Spinal cord (tissue), 10 donors: ENCODE results near the gene CCDC122. TPM values are rescaled to one million over a fixed set of nuclear protein-coding genes. Genes with fewer than 3 reads are reported as not detected.
"Not testable (repeated sequence)": the region's sequence is repeated elsewhere in the genome, so short reads cannot be mapped to it uniquely, and the experiment has no call there.

ENCODE experiments used
- DNase-seq, 6 donors: peaks; one replicate each; pipeline versions ENCODE4 v3.0.0 to v3.0.0-alpha.2; 2013 to 2015; ENCODE audit warnings: low spot score in 6 of 6, low read depth in 4 of 6
- H3K27ac ChIP-seq: one replicate; pipeline ENCODE4 v1.5.1; 2013; ENCODE audit warnings: low read depth, low read length, control low read depth
- H3K27me3 ChIP-seq: one replicate; pipeline ENCODE4 v1.6.1; 2013; ENCODE audit warnings: low read length; ENCODE audit not compliant: control insufficient read depth, insufficient read depth
- H3K36me3 ChIP-seq: one replicate; pipeline ENCODE4 v1.6.1; 2013; ENCODE audit warnings: low read length; ENCODE audit not compliant: control insufficient read depth, insufficient read depth
- H3K4me1 ChIP-seq: one replicate; pipeline ENCODE4 v1.6.1; 2013; ENCODE audit warnings: low read length; ENCODE audit not compliant: control insufficient read depth, insufficient read depth
- H3K4me3 ChIP-seq: one replicate; pipeline ENCODE4 v1.5.1; 2013; ENCODE audit warnings: low read depth, low read length, control low read depth
- H3K9me3 ChIP-seq: one replicate; pipeline ENCODE4 v1.6.1; 2013; ENCODE audit warnings: low read length; ENCODE audit not compliant: control insufficient read depth, insufficient read depth
- WGBS: methylation state at CpG from one replicate; pipeline ENCODE4 v1.1.5; 2013; ENCODE audit warnings: missing lambda C conversion rate; ENCODE audit not compliant: insufficient coverage; 5-methylcytosine and 5-hydroxymethylcytosine counted together
- polyA plus RNA-seq, 2 donors: library from polyadenylated mRNA; unstranded; fragments of 120-200 nt; gene quantifications; one replicate each; pipeline ENCODE4 v1.2.1, GENCODE V29; 2013; ENCODE audit not compliant: insufficient read length in 2 of 2
- total RNA-seq, 2 donors: library from RNA; depleted of rRNA in 1 of 2; stranded (reverse); fragments of 120-200 nt in 1 of 2; fragments of >200 nt in 1 of 2; gene quantifications; one replicate each; pipeline versions ENCODE4 v1.2.3 to v1.2.4, GENCODE V29; 2013 to 2014
- donor health status: healthy.

CCDC122 gene
- total and polyA plus RNA-seq, 4 donors, result 4.7 to 7.5 (median 6.3) TPM

DNA sequence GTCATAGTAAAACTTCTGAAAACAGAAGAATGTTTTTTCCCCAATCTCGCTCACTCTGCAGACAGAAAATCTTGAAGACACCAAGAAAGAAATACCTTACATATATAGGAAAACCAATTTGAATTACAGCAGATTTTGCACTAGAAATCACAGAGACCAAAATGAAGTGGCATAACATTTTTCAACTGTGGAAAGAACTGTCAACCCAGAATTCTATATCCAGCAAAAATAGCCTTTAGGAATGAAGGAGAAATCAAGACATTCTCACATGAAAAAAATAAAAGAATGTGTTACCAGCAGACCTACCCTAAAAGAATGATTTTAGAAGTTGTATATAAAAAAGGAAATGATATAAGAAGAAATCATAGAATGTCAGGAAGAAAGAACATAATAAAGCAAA, 28.7 kb downstream of the CCDC122 start:
- Histone ChIP-seq H3K4me3 (no peak overlapping the region), H3K27ac (no peak overlapping the region), H3K27me3 (no peaks in the 10 kb centered on the region), H3K4me1 (no peaks in the 10 kb centered on the region), H3K36me3 (no peaks in the 10 kb centered on the region), H3K9me3 (peaks cover 12% of the 10 kb centered on the region)
- WGBS, result no CpG with 5 or more reads among the region's 1 CpG
- peak in 1 of 6 donors; percentile 3 for DNase-seq

DNA sequence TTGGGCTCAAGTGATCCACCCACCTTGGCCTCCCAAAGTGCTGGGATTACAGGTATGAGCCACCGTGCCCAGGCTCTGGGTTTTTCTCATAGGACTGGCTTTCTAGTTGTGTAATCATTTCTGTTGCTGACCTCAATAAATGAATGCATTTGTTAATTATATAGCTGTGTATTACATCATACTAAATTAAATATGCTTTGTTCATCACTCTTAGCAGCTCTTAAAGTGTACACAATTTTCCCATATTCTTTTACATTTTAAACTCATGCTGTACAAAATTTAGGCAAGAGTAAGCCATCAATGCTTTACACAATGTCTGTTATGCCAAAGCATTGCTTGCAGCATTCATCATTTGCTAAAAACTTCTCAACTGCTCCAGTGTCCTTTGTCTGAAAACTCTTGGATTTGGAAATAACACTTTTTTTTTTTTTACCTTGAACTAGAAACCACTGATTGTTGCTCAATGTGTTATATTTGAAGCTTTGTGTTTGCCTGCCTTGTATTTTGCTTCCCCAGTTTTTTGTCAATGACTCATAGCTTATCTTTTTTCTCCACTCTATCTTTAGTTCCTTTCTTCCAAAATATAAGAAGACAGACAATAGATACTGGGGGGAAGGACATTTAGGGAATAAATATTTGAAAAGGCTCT, 31.4 kb downstream of the CCDC122 start:
- H3K4me3 ChIP-seq, result no peak overlapping the region
- H3K27ac ChIP-seq, result no peak overlapping the region
- WGBS, result no CpG with 5 or more reads among the region's 1 CpG
- peaks cover 11% of the 10 kb centered on the region for H3K9me3 ChIP-seq
- H3K36me3 ChIP-seq, result no peaks in the 10 kb centered on the region
- H3K27me3 ChIP-seq, result no peaks in the 10 kb centered on the region
- H3K4me1 ChIP-seq, result no peaks in the 10 kb centered on the region
- no peak for DNase-seq

DNA sequence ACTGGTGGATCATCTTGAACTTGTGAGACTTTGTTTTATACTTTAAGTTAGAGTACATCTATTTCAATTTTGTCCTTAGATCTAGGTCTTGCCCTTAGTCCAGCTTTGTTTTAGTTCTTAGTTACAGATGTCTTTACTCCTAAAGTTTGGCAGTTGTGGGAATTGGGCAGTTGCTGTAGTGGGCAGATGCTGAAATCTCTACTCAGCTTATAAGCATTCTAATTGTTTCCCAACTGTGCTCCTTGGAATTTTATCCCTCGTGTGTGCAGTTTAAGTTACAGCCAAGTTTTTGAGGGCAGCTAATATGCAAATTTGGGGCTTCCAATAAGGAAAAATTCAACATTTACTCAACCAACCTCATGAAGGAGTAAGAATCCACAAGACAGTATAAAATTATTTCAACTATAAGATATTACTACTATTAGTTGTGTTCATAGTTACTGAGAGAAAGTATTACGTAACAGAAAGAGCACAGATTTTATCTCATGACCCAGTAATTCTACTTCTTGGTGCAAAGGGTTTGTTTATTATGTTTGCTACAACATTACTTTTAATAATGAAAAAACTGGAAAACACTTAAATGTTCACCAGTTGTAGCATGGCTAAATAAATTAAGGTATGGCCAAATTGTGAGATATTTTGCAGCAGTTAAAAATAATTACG, 32.9 kb downstream of the CCDC122 start:
- Histone ChIP-seq H3K27ac (no peak overlapping the region), H3K27me3 (no peaks in the 10 kb centered on the region), H3K9me3 (peaks cover 8% of the 10 kb centered on the region), H3K4me3 (no peak overlapping the region), H3K36me3 (no peaks in the 10 kb centered on the region), H3K4me1 (no peaks in the 10 kb centered on the region)
- no peak for DNase-seq
- no CpG with 5 or more reads among the region's 3 CpGs for WGBS

DNA sequence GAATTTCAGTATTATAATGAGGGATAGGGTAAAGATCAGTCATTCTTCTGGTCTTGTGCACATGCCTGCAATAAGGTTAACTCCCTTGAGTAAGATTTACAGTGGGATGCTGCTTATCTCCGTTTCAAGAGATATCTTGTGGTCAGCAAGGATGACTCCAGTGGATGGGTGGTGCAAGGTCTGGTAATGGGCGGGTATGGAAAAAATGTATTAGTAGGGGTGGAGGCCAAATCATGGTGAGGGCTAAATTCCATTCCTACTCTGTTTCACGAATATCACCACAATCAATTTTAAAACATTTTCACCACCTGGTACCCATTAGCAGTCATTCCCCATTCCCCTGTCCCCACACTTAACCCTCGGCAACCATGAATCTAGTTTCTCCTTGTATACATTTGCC, 40.6 kb downstream of the CCDC122 start:
- H3K27me3 ChIP-seq, result no peaks in the 10 kb centered on the region
- no peaks in the 10 kb centered on the region for H3K36me3 ChIP-seq
- no peaks in the 10 kb centered on the region for H3K9me3 ChIP-seq
- H3K4me3 ChIP-seq, result no peak overlapping the region
- no peaks in the 10 kb centered on the region for H3K4me1 ChIP-seq
- no peak overlapping the region for H3K27ac ChIP-seq
- WGBS, result 83% methylated on average over 1 of the region's 4 CpGs
- DNase-seq, result no peak

DNA sequence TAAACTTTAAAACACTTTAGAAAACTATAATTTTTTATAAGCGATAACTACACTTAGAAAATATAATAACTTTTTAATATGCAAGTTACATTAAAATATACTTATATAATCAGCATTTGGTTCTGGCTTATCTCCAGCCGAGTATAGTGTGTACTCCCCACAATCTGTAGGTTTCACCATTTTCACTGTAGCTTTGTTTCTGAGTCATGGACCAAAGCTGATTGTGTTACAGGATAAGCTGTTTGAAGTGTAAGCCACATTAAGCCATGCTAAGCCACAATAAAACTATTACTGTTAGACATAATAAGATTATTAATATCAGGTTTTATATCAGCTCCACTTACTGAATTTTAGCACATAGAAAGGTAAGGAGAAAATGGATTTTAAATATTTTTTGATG, 43.8 kb downstream of the CCDC122 start:
- H3K4me3 ChIP-seq, result no peak overlapping the region
- H3K9me3 ChIP-seq, result no peaks in the 10 kb centered on the region
- no peak overlapping the region for H3K27ac ChIP-seq
- no peak for DNase-seq
- no CpG with 5 or more reads among the region's 2 CpGs for WGBS
- H3K36me3 ChIP-seq, result no peaks in the 10 kb centered on the region
- H3K27me3 ChIP-seq, result no peaks in the 10 kb centered on the region
- H3K4me1 ChIP-seq, result no peaks in the 10 kb centered on the region

DNA sequence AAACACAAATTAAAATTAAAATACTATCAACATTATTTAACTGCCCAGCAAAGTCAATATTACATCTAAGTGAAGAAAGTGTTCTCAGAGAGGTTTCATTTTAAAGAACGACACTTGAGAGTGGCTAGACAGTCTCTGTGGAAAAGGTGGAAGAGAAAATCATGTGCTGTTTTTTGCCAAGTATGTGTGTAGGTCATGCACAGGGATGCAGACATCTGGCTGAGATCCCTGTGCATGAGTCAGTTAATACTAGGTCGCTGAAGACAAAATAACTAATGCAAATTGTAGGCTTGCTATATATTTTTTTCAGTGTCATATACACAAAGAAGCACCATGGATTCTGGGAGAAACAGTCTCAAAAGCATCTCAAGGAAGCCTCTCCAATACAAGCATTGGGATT, 48.5 kb downstream of the CCDC122 start:
- 86% methylated on average over 1 of the region's 2 CpGs for WGBS
- Histone ChIP-seq H3K4me3 (no peak overlapping the region), H3K27ac (no peak overlapping the region), H3K4me1 (no peaks in the 10 kb centered on the region), H3K9me3 (no peaks in the 10 kb centered on the region), H3K36me3 (no peaks in the 10 kb centered on the region), H3K27me3 (no peaks in the 10 kb centered on the region)
- no peak for DNase-seq

DNA sequence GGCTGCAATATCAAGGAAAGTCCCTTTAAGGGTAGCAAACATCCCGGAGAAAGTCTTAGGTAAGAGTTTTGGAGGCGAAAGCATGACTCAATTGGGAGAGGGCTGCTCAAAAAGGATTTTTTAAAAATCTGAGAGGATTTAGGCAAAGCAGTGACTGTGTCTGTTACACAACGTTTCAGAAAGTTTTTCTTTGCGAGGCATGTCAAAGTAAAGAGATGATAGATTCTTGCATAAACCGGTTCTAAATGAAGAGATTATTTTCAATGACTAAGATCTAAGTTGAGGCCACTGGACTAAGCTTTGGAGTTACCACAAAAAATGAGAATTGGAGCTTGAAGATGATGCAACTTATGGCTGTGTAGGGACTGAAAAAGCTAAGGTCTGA, 49.1 kb downstream of the CCDC122 start:
- Histone ChIP-seq H3K27ac (no peak overlapping the region), H3K36me3 (no peaks in the 10 kb centered on the region), H3K4me1 (no peaks in the 10 kb centered on the region), H3K4me3 (no peak overlapping the region), H3K9me3 (no peaks in the 10 kb centered on the region), H3K27me3 (no peaks in the 10 kb centered on the region)
- DNase-seq, result no peak
- WGBS, result 87% methylated on average over 5 of the region's 5 CpGs

DNA sequence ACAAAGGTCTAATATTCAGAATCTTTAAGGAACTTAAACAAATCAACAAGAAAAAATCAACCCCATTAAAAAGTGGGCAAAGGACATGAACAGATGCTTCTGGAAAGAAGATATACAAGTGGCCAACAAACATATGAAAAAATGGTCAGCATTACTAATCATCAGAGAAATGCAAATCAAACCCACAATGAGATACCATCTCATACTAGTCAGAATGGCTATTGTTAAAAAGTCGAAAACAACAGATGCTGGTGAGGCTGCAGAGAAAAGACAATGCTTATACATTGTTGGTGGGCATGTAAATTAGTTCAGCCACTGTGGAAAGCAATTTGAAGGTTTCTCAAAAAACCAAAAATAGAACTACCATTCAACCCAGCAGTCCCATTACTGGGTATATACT, 54.9 kb downstream of the CCDC122 start:
- not testable (repeated sequence) for DNase-seq, H3K36me3 ChIP-seq, H3K9me3 ChIP-seq, H3K4me3 ChIP-seq, H3K27me3 ChIP-seq, H3K27ac ChIP-seq, H3K4me1 ChIP-seq
- WGBS, result no CpG with 5 or more reads among the region's 1 CpG

DNA sequence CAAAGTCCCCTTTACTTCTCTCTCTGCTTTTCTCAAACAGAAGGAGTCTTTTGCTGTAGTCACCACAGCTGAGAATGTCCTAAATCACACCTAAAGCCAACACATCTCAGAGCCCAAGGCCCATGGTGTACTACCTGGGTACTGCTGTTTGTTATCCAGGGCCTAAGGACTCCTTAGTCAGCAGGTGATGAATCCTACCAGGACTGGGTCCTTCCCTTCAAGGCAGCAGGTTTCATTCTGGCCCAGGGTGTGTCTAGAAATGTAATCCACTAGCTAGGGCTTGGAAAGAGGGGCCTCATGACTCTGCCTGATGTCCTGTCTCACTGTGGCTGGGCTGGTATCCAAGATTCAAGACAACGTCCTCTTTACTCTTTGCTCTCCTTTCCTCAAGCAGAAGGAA, 56.6 kb downstream of the CCDC122 start:
- DNase-seq, result no peak
- H3K27me3 ChIP-seq, result no peaks in the 10 kb centered on the region
- no peaks in the 10 kb centered on the region for H3K4me1 ChIP-seq
- no peak overlapping the region for H3K27ac ChIP-seq
- H3K9me3 ChIP-seq, result no peaks in the 10 kb centered on the region
- no peak overlapping the region for H3K4me3 ChIP-seq
- H3K36me3 ChIP-seq, result no peaks in the 10 kb centered on the region
- WGBS, result 67% methylated on average over 1 of the region's 1 CpG

DNA sequence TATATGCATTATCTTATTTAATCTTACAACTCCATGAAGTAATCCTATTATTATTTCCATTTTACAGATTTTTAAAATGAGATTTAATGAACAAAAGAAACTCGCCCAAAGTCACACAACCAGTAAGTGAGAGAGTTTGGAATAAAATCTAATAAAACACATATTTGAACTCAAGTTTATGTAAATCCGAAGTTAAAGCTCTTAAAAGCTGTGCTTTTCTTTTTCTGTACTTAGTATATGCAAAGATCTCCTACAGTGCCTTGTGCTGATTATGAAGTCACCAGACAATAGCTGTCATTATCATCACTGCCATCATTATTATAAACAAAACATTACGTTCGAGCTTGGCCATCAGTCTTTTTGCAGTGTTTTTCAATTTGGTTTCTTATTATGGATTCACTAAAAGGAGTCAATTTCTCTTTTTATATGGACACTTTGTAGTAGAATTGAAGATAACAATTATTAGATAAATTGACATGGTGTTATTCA, 63.1 kb downstream of the CCDC122 start:
- no CpG with 5 or more reads among the region's 4 CpGs for WGBS
- DNase-seq, result no peak
- H3K27ac ChIP-seq, result no peak overlapping the region
- H3K4me3 ChIP-seq, result no peak overlapping the region
- no peaks in the 10 kb centered on the region for H3K9me3 ChIP-seq
- H3K27me3 ChIP-seq, result no peaks in the 10 kb centered on the region
- no peaks in the 10 kb centered on the region for H3K4me1 ChIP-seq
- H3K36me3 ChIP-seq, result no peaks in the 10 kb centered on the region
